Ovary (tissue), 9 donors: ENCODE results near the gene DUSP22. TPM values are rescaled to one million over a fixed set of nuclear protein-coding genes. Genes with fewer than 3 reads are reported as not detected.

Experiments used
- DNase-seq, 5 donors: peaks; one replicate each; pipeline ENCODE4 v3.0.0-alpha.2; 2019 to 2020
- H3K27ac ChIP-seq, 2 donors: fragments of 200-600 bp; one replicate each; pipeline versions ENCODE4 v1.5.1 to v1.8.0; 2019 to 2022
- H3K27me3 ChIP-seq: fragments of 200-600 bp; one replicate; pipeline ENCODE4 v1.8.0; 2022
- H3K36me3 ChIP-seq: fragments of 200-600 bp; sonication (generic); one replicate; pipeline ENCODE4 v1.5.1; 2019
- H3K4me1 ChIP-seq: one replicate; pipeline ENCODE4 v1.8.1; 2013; ENCODE audit warnings: mild to moderate bottlenecking, moderate library complexity; ENCODE audit not compliant: insufficient read depth
- H3K4me3 ChIP-seq: fragments of 200-600 bp; sonication (generic); one replicate; pipeline ENCODE4 v1.5.1; 2017
- H3K9me3 ChIP-seq, 2 donors: fragments of 200-600 bp in 1 of 2; sonication (generic) in 1 of 2; one replicate each; pipeline versions ENCODE4 v1.5.1 to v1.8.1; 2013 to 2019; ENCODE audit warnings: mild to moderate bottlenecking in 1 of 2, moderate library complexity in 1 of 2
- EP300 ChIP-seq: sonication (generic); formaldehyde crosslinking; IDR thresholded peaks from one replicate; pipeline ENCODE4 v1.6.1; 2017; ENCODE audit warnings: antibody characterized with exemption
- POLR2A ChIP-seq: fragments of 450-650 bp; IDR thresholded peaks from one replicate; pipeline ENCODE4 v1.6.1; 2017; ENCODE audit warnings: antibody characterized with exemption, mild to moderate bottlenecking, moderate library complexity
- WGBS, 3 donors: extraction: QIAGEN DNeasy Blood & Tissue Kit in 1 of 3; methylation state at CpG; one replicate each; pipeline versions ENCODE4 v1.1.5 to v1.1.7; 2013 to 2017; 5-methylcytosine and 5-hydroxymethylcytosine counted together
- intact Hi-C, 4 donors: fragments of 100-400 bp; cut with DNase I; formaldehyde crosslinking; loops; one replicate each; pipeline versions ENCODE4 v1.11.0 to v1.15.1; 2022 to 2023
- polyA plus RNA-seq, 2 donors: library from polyadenylated mRNA; stranded (reverse); fragments of 200-250 nt in 1 of 2; fragments of 350-450 nt in 1 of 2; fragmentation: Illumina TruSeq in 1 of 2; extraction: RNeasy Lipid Tissue Mini Kit (QIAGEN cat#74804) in 1 of 2; gene quantifications; one replicate each; pipeline ENCODE4 v1.2.3, GENCODE V29; 2013 to 2014
- total RNA-seq, 7 donors: library from RNA; depleted of rRNA in 2 of 7; stranded (reverse); fragments of >200 nt in 2 of 7; fragmentation: NEBNext Ultra II Directional in 3 of 7; extraction: Animal tissue kit (Norgen Biotek cat#: 25700) in 3 of 7; gene quantifications; one replicate each; pipeline versions ENCODE4 v1.1.0 to v1.2.4, GENCODE V29; 2016 to 2023
- TF ChIP-seq, protein P1 (sequence below), 3 donors: fragments of 450-650 bp in 2 of 3; fragments of 200-600 bp in 1 of 3; IDR thresholded peaks; one replicate each; pipeline versions ENCODE4 v1.5.1 to v1.8.0; 2016 to 2022; ENCODE audit warnings: antibody characterized with exemption in 3 of 3, mild to moderate bottlenecking in 1 of 3
- donor health status: DM: no; HTN: no; CAD: no; lungs with moderate emphysema.
- donor health status: DM: no; HTN: no; CAD: no.
- donor health status: Bipolar disorder and iron deficiency.
- donor health status: DM: yes; HTN: yes; CAD: no.
- donor health status: DM: no; HTN: no; CAD: no.
- donor health status: DM: yes; HTN: yes; CAD: no.

Gene DUSP22
- total and polyA plus RNA-seq, 9 donors, result 24.7 to 35.0 (median 29.3) TPM

DNA sequence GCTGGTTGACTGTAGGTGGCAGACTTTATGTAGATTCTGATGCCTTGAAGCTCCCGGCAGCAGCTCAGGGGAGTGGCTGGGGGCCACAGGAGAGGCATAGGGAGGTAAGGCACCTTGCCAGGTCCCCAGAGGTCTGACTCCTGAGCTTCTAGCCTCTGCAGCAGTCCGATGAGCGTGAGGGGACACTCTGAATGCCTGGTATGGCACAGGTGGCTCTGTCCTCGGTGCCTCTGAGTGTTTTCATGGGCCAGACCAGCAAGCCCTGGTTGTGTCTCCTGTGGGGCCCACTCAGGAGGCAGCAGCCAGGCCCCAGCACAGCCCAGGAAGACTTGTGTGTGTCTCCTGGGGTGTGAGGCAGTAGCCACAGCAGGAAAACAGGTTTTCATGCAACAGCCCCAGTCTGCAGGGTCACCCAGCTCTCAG, 59.6 kb downstream of the DUSP22 start:
- H3K27me3 ChIP-seq, result no peaks in the 10 kb centered on the region
- H3K36me3 ChIP-seq, result no peaks in the 10 kb centered on the region
- H3K9me3 ChIP-seq, result no peaks in the 10 kb centered on the region
- no peaks in the 10 kb centered on the region for H3K4me1 ChIP-seq
- H3K4me3 ChIP-seq, result no peak overlapping the region
- peak in 1 of 5 donors; percentile 32 for DNase-seq
- WGBS, 3 donors, result 74 to 77% (median 77%) methylated on average over 4 of the region's 4 CpGs
- TF ChIP-seq, protein P1, sequence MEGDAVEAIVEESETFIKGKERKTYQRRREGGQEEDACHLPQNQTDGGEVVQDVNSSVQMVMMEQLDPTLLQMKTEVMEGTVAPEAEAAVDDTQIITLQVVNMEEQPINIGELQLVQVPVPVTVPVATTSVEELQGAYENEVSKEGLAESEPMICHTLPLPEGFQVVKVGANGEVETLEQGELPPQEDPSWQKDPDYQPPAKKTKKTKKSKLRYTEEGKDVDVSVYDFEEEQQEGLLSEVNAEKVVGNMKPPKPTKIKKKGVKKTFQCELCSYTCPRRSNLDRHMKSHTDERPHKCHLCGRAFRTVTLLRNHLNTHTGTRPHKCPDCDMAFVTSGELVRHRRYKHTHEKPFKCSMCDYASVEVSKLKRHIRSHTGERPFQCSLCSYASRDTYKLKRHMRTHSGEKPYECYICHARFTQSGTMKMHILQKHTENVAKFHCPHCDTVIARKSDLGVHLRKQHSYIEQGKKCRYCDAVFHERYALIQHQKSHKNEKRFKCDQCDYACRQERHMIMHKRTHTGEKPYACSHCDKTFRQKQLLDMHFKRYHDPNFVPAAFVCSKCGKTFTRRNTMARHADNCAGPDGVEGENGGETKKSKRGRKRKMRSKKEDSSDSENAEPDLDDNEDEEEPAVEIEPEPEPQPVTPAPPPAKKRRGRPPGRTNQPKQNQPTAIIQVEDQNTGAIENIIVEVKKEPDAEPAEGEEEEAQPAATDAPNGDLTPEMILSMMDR (IDR thresholded peaks at IDR 0.05), result no peak
- TF ChIP-seq EP300 (no peak), POLR2A (no peak)
- H3K27ac ChIP-seq, result no peak overlapping the region
- intact Hi-C loops, result no loop called here

DNA sequence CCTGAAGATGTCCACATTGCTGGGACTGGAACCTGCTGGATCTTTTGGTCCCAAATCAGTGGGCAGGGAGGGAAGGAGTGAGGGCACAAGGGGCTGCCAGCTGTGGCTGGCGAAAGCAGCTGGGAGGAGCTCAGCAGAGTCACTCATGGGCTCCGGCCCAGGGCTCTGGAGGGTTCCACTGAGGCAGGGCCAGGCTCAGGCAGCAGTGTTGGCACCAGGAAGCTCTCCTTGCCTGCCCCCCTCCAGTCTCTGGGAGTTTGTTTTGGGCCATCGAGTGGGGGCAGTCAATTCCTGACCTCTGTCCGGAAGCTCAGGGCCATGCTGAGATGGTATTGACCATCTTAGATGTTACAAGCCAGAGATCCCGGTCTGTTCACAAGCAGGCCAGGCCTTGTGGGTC, 60.2 kb downstream of the DUSP22 start:
- TF ChIP-seq, protein P1 (IDR thresholded peaks at IDR 0.05), result no peak
- TF ChIP-seq EP300 (no peak), POLR2A (no peak)
- no peaks in the 10 kb centered on the region for H3K4me1 ChIP-seq
- peak in 1 of 5 donors; percentile 30 for DNase-seq
- H3K27me3 ChIP-seq, result no peaks in the 10 kb centered on the region
- WGBS, 3 donors, result 83 to 90% (median 86%) methylated on average over 5 of the region's 5 CpGs
- no peak overlapping the region for H3K27ac ChIP-seq
- no peak overlapping the region for H3K4me3 ChIP-seq
- intact Hi-C loops, result no loop called here
- no peaks in the 10 kb centered on the region for H3K36me3 ChIP-seq
- H3K9me3 ChIP-seq, result no peaks in the 10 kb centered on the region

DNA sequence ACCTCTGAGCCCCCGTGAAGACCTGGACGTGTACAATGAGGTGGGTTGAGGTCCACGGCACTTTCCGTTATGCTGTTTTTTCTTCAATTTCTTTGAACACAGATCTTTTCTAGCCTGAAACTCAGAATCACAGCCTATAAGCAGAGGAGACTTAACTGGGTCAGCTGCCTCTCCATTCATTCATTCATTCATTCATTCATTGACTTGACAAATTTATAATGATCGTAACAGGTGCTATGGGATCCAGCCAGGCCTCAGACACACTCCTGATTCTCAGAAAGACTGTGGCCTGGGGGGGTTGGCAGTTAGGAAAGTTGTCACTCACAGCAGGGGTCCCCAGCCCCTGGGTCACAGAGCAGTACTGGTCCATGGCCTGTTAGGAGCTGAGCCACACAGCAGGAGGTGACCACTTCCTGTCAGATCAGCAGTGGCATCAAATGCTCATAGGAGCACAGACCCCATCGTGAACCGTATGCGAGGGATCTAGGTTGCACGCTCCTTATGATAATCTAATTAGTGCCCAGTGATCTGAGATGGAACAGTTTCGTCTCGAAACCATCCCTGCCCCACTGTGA, 60.7 kb downstream of the DUSP22 start:
- TF ChIP-seq EP300 (no peak), POLR2A (no peak)
- TF ChIP-seq, protein P1 (IDR thresholded peaks at IDR 0.05), result no peak
- Histone ChIP-seq H3K4me3 (no peak overlapping the region), H3K9me3 (no peaks in the 10 kb centered on the region), H3K27ac (no peak overlapping the region), H3K27me3 (no peaks in the 10 kb centered on the region), H3K4me1 (no peaks in the 10 kb centered on the region), H3K36me3 (no peaks in the 10 kb centered on the region)
- peak in 1 of 5 donors; percentile 14 for DNase-seq
- 75 to 77% (median 76%) methylated on average over 11 of the region's 11 CpGs for WGBS, 3 donors
- intact Hi-C loops, result no loop called here

DNA sequence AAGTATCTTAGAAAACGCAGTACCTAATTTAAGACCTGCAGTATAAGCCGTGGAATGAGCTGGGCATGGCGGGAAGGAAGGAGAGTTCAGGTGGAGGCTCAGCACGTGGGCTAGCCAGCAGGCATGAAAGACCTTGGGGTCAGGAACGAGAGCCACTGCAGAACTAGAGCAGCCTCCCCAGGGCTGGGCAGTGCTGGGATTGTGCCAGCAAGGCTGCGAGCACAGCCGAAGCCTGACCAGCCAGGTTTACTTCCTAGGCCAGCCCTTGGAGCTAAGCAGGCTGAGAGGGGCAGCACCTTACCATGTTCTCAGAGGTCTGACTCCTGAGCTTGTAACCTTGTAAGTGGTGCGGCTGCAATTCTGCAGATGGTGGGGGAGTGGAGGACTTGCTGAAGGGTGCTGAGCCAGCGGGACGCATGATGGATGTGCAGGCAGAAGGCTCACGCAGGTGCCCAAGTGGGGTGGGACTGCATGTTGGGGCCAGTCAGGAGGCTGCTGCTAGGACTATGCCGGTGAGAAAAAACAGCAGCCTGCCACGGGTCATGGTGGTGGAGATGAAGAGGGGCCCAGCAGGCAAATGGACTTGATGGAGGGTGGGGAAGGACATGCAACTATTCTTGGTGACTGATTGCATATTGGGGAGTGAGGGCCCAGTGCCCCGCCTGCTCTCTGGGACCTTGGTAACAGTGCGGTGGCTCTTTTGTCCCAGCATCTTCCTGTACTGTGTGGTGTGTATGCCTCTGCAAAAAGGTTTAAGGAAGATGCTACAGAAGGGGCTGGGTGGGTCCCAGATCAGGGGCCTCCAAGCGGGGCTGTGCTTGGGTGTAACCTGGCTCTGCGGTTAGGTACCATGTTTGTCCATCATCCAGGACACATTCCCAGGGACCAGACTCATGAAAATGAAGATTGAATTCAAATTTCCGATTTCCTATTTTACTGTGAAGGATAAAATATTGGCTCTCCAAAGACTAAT, 61.6 kb downstream of the DUSP22 start:
- peak in 1 of 5 donors; percentile 33 for DNase-seq
- Histone ChIP-seq H3K36me3 (no peaks in the 10 kb centered on the region), H3K4me3 (no peak overlapping the region), H3K27ac (no peak overlapping the region), H3K27me3 (no peaks in the 10 kb centered on the region), H3K9me3 (no peaks in the 10 kb centered on the region), H3K4me1 (no peaks in the 10 kb centered on the region)
- TF ChIP-seq, protein P1 (IDR thresholded peaks at IDR 0.05), result no peak
- TF ChIP-seq EP300 (no peak), POLR2A (no peak)
- intact Hi-C loops, result no loop called here
- WGBS, 3 donors, result 78 to 82% (median 81%) methylated on average over 18 of the region's 18 CpGs
